K562 (cell line): ENCODE data around the gene RNF115. TPM values are rescaled to one million over a fixed set of nuclear protein-coding genes. Genes with fewer than 3 reads are reported as not detected.

Experiments used
- BRF1 ChIP-seq: IDR thresholded peaks from 3 replicates; pipeline ENCODE4 v1.6.1; 2011; ENCODE audit warnings: borderline replicate concordance, mild to moderate bottlenecking; ENCODE audit not compliant: insufficient read length; ENCODE audit errors: extremely low read depth
- DIDO1 ChIP-seq: fragments of 450-650 bp; IDR thresholded peaks from 2 replicates; pipeline ENCODE4 v1.6.1; 2016; ENCODE audit warnings: low read depth, missing biosample characterization, missing genetic modification characterization
- HBP1 ChIP-seq: fragments of 450-650 bp; formaldehyde crosslinking; IDR thresholded peaks from 2 replicates; pipeline ENCODE4 v1.4.0; 2022; ENCODE audit warnings: missing genetic modification characterization
- HCFC1 ChIP-seq: IDR thresholded peaks from 2 replicates; pipeline ENCODE4 v1.6.1; 2012; ENCODE audit warnings: low read depth, low read length, improper control_type of control experiment
- ILF3 ChIP-seq: fragments of 450-650 bp; IDR thresholded peaks from 2 replicates; pipeline ENCODE4 v1.6.1; 2018; ENCODE audit warnings: antibody characterized with exemption, mild to moderate bottlenecking, moderate library complexity, borderline replicate concordance
- JUN ChIP-seq, 2 experiments: sonication (generic) in 1 of 2; formaldehyde crosslinking in 1 of 2; IDR thresholded peaks; 2 replicates each; pipeline versions ENCODE4 v1.6.1 to v1.8.0; 2012 to 2022; ENCODE audit warnings: borderline replicate concordance in 2 of 2, mild to moderate bottlenecking in 2 of 2, improper control_type of control experiment in 1 of 2, low read depth in 1 of 2, low read length in 1 of 2, missing genetic modification reagents in 1 of 2
- MXI1 ChIP-seq: IDR thresholded peaks from 2 replicates; pipeline ENCODE4 v1.6.1; 2011; ENCODE audit warnings: low read depth, mild to moderate bottlenecking, improper control_type of control experiment, low read length
- MYNN ChIP-seq, 2 experiments: sonication (generic); formaldehyde crosslinking in 1 of 2; IDR thresholded peaks; 2 replicates each; pipeline versions ENCODE4 v1.5.0 to v1.6.1; 2016 to 2020; ENCODE audit warnings: antibody characterized with exemption in 1 of 2, missing genetic modification reagents in 1 of 2
- NUFIP1 ChIP-seq: fragments of 450-650 bp; IDR thresholded peaks from 2 replicates; pipeline ENCODE4 v1.6.1; 2018; ENCODE audit not compliant: partially characterized antibody
- PTTG1 ChIP-seq: fragments of 450-650 bp; IDR thresholded peaks from 2 replicates; pipeline ENCODE4 v1.6.1; 2016; ENCODE audit warnings: low read depth, mild to moderate bottlenecking, missing genetic modification characterization, missing compliant biosample characterization
- RBFOX2 ChIP-seq: fragments of 200-400 bp; formaldehyde crosslinking; IDR thresholded peaks from 2 replicates; pipeline ENCODE4 v1.6.1; 2017; ENCODE audit warnings: low read depth, mild to moderate bottlenecking, low read length, moderate library complexity
- RCOR1 ChIP-seq, 2 experiments: IDR thresholded peaks; 2 replicates each; pipeline ENCODE4 v1.6.1; 2012; ENCODE audit warnings: low read depth in 2 of 2, low read length in 2 of 2, borderline replicate concordance in 1 of 2, improper control_type of control experiment in 1 of 2
- SMARCC2 ChIP-seq: fragments of 450-650 bp; IDR thresholded peaks from 2 replicates; pipeline ENCODE4 v1.6.1; 2017; ENCODE audit warnings: antibody characterized with exemption, moderate library complexity, mild to moderate bottlenecking, low read depth
- SMC3 ChIP-seq: conservative IDR thresholded peaks from 2 replicates; pipeline ENCODE4 v1.6.1; 2011; ENCODE audit warnings: low read depth, low read length, improper control_type of control experiment; ENCODE audit not compliant: insufficient read depth
- SRSF1 ChIP-seq: fragments of 200-400 bp; formaldehyde crosslinking; IDR thresholded peaks from 2 replicates; pipeline ENCODE4 v1.6.1; 2017; ENCODE audit warnings: mild to moderate bottlenecking, low read depth, low read length, moderate library complexity
- SRSF7 ChIP-seq: fragments of 200-400 bp; formaldehyde crosslinking; optimal IDR thresholded peaks from 2 replicates; pipeline ENCODE3; 2017; ENCODE audit warnings: mild to moderate bottlenecking, low read depth, low read length
- ZFP36 ChIP-seq: fragments of 150-350 bp; IDR thresholded peaks from 2 replicates; pipeline ENCODE4 v1.6.1; 2018; ENCODE audit warnings: low read length, low read depth; ENCODE audit not compliant: partially characterized antibody
- ZFX ChIP-seq: sonication (generic); formaldehyde crosslinking; IDR thresholded peaks from 2 replicates; pipeline ENCODE4 v1.8.0; 2022; ENCODE audit warnings: mild to moderate bottlenecking, missing genetic modification reagents, moderate library complexity
- ZNF12 ChIP-seq: sonication (generic); formaldehyde crosslinking; IDR thresholded peaks from 2 replicates; pipeline ENCODE4 v1.4.0; 2020; ENCODE audit warnings: mild to moderate bottlenecking, missing genetic modification reagents
- ZNF384 ChIP-seq: IDR thresholded peaks from 2 replicates; pipeline ENCODE4 v1.6.1; 2012; ENCODE audit warnings: low read depth, low read length, improper control_type of control experiment
- ZNF717 ChIP-seq: fragments of 250-450 bp; sonication (Bioruptor Pico); IDR thresholded peaks from 2 replicates; pipeline ENCODE4 v1.5.0; 2021
- polyA plus RNA-seq, 8 experiments: library from polyadenylated mRNA; depleted of rRNA in 4 of 8; stranded (reverse) in 5 of 8; unstranded in 3 of 8; fragments of >200 nt; fragmentation: Nextera tagmentation in 2 of 8; fragmentation: Illumina TruSeq in 1 of 8; extraction: Ambion mirVana in 2 of 8; extraction: Trizol in 1 of 8; gene quantifications; 2 replicates each; pipeline versions ENCODE4 v1.2.1 to v1.2.3, GENCODE V29; 2011 to 2014; ENCODE audit warnings: inconsistent platforms in 1 of 8, missing spikeins in 1 of 8
- total RNA-seq, 7 experiments: library from RNA; depleted of rRNA in 6 of 7; stranded (reverse); fragments of >200 nt in 6 of 7; fragmentation: Illumina TruSeq in 2 of 7; extraction: Trizol in 2 of 7; gene quantifications; 2 replicates each; pipeline versions ENCODE4 v1.2.1 to v1.2.3, GENCODE V29; 2011 to 2021; ENCODE audit warnings: low replicate concordance in 1 of 7
- TF ChIP-seq, protein P1 (sequence below): sonication (generic); formaldehyde crosslinking; IDR thresholded peaks from 2 replicates; pipeline ENCODE4 v1.8.0; 2022; ENCODE audit warnings: mild to moderate bottlenecking, missing genetic modification reagents

The RNF115 gene
- total and polyA plus RNA-seq, 9 of the 15 experiments (the other 6 are each of a cell fraction or from before 2014, with no cell fraction given) = 1.9 to 14.3 (median 9.5) TPM

DNA sequence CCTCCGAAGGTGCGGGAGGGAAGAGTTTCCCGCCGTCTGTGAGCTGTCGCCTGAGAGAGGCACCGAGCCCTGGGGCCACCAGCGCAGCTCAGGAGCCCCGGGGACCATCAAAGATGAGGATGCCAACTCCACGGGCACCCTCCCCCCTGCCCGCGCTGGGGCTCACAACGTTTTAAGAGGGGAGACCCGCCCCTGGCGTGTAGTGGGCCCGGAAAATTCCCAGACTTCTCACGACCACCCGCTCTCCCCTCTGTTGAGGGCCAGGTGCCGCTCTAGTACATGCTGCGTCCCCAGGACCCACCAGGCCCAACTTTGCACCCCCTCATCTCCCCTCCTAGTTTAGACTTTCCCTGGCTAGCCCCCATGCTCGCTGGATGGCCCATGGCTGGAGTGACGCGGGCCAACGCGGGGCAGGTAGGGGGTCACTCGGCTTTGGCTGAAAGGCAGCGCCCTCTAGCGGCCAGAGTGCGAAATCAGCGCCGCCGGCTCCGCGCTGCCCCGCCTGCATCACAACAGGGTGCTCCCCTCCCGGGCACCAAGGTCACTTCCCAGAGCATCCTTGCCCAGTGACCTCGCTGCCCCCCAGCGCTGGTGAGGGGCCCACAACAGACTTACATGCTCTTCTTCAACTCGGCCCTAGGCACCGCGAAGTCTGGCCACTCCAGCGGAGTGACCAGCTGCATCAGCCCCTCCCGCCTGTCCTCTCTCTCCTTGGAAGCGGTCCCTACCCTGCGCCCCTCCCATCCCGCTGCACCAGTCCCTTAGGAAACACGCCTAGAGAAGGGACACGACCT lies 102.8 kb downstream of the RNF115 start (continued):
- TF ChIP-seq MXI1 (no peak), HCFC1 (0 out of 2 replicates have a peak, but pooled peaks have one; percentile 10), SRSF7 (no peak), ZNF12 (CRISPR knock-in tag) (no peak), PTTG1 (no peak), ZNF717 (CRISPR knock-in tag) (no peak), RBFOX2 (no peak), HBP1 (CRISPR knock-in tag) (0 out of 2 replicates have a peak, but pooled peaks have one; percentile 38), MYNN (IDR thresholded peaks at IDR 0.05) (no peak), MYNN (CRISPR knock-in tag; IDR thresholded peaks at IDR 0.05) (no peak), NUFIP1 (no peak), RCOR1 (IDR thresholded peaks at IDR 0.05; ENCODE audit: borderline replicate concordance in 1 of 2, low read depth in 2 of 2, low read length in 2 of 2) (0 out of 4 replicates have a peak, but pooled peaks of 1 of the 2 experiments have one; percentile 29), SMC3 (peak; percentile 78; the same call in 1 of the 2 replicates), ZFX (no peak), ZFP36 (no peak), ZNF384 (no peak; the same call in 1 of the 2 replicates), JUN (IDR thresholded peaks at IDR 0.05; ENCODE audit: borderline replicate concordance, low read depth, low read length) (no peak), JUN (CRISPR knock-in tag; IDR thresholded peaks at IDR 0.05; ENCODE audit: borderline replicate concordance) (no peak), SRSF1 (no peak), BRF1 (no peak), SMARCC2 (no peak), DIDO1 (tag) (no peak), ILF3 (no peak)
- TF ChIP-seq, protein P1, sequence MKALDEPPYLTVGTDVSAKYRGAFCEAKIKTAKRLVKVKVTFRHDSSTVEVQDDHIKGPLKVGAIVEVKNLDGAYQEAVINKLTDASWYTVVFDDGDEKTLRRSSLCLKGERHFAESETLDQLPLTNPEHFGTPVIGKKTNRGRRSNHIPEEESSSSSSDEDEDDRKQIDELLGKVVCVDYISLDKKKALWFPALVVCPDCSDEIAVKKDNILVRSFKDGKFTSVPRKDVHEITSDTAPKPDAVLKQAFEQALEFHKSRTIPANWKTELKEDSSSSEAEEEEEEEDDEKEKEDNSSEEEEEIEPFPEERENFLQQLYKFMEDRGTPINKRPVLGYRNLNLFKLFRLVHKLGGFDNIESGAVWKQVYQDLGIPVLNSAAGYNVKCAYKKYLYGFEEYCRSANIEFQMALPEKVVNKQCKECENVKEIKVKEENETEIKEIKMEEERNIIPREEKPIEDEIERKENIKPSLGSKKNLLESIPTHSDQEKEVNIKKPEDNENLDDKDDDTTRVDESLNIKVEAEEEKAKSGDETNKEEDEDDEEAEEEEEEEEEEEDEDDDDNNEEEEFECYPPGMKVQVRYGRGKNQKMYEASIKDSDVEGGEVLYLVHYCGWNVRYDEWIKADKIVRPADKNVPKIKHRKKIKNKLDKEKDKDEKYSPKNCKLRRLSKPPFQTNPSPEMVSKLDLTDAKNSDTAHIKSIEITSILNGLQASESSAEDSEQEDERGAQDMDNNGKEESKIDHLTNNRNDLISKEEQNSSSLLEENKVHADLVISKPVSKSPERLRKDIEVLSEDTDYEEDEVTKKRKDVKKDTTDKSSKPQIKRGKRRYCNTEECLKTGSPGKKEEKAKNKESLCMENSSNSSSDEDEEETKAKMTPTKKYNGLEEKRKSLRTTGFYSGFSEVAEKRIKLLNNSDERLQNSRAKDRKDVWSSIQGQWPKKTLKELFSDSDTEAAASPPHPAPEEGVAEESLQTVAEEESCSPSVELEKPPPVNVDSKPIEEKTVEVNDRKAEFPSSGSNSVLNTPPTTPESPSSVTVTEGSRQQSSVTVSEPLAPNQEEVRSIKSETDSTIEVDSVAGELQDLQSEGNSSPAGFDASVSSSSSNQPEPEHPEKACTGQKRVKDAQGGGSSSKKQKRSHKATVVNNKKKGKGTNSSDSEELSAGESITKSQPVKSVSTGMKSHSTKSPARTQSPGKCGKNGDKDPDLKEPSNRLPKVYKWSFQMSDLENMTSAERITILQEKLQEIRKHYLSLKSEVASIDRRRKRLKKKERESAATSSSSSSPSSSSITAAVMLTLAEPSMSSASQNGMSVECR (CRISPR knock-in tag) = peak; percentile 53; the same call in 1 of the 2 replicates
